PFSK-1 (cell line): ENCODE measurements around the gene CCSER2.

Experiments
- POLR2AphosphoS5 ChIP-seq: IDR thresholded peaks from 2 replicates; pipeline ENCODE4 v1.6.1; 2012; ENCODE audit warnings: low read depth, mild to moderate bottlenecking, control low read depth, low read length, moderate library complexity
- SIN3A ChIP-seq: IDR thresholded peaks from 2 replicates; pipeline ENCODE4 v1.6.1; 2012; ENCODE audit warnings: mild to moderate bottlenecking, low read length, moderate library complexity, borderline replicate concordance; ENCODE audit not compliant: insufficient read depth

GRCh38 chr10:84390364-84390763, 62.0 kb downstream of the CCSER2 start:
- TF ChIP-seq POLR2AphosphoS5 (no peak), SIN3A (no peak)
